ENCODE measurements around the gene SLC12A3.

The SLC12A3 gene

GRCh38 chr16:56877486-56878182 is 12.6 kb downstream of the SLC12A3 start:
- H3K27ac ChIP-seq (ENCODE audit: low read length), result no peak overlapping the region
- no peak overlapping the region for H3K4me3 ChIP-seq (ENCODE audit: low read depth in 1 of 2, low read length in 2 of 2)
- H3K27me3 ChIP-seq (ENCODE audit: insufficient read depth, low read length, poor library complexity), result no peaks in the 10 kb centered on the region
- H3K9ac ChIP-seq (ENCODE audit: low read depth, low read length), result no peak overlapping the region
- DNase-seq (no peak), ATAC-seq (ENCODE audit: insufficient read depth, low read depth) (no peak)
- no peak overlapping the region for H2AFZ ChIP-seq (ENCODE audit: low read depth, low read length)
- H3K79me2 ChIP-seq (ENCODE audit: insufficient read depth, low read length), result no peaks in the 10 kb centered on the region
- no peak for TF ChIP-seq EZH2 (IDR thresholded peaks at IDR 0.05; ENCODE audit: borderline replicate concordance, low read depth, low read length, severe bottlenecking)
- H3K36me3 ChIP-seq (ENCODE audit: insufficient read depth, low read length), result no peaks in the 10 kb centered on the region
- no peaks in the 10 kb centered on the region for H3K4me1 ChIP-seq (ENCODE audit: insufficient read depth, low read length)
- no peaks in the 10 kb centered on the region for H4K20me1 ChIP-seq (ENCODE audit: insufficient read depth, low read length)
- no peak overlapping the region for H3K4me2 ChIP-seq (ENCODE audit: insufficient read depth, low read length)
- no peaks in the 10 kb centered on the region for H3K9me3 ChIP-seq (ENCODE audit: insufficient read depth, low read length, severe bottlenecking)

GRCh38 chr16:56878282-56878854 is 13.4 kb downstream of the SLC12A3 start:
- no peak overlapping the region for H3K27ac ChIP-seq (ENCODE audit: low read length)
- DNase-seq, result no peak
- H3K9ac ChIP-seq (ENCODE audit: low read depth, low read length), result no peak overlapping the region
- no peaks in the 10 kb centered on the region for H4K20me1 ChIP-seq (ENCODE audit: insufficient read depth, low read length)
- H3K4me2 ChIP-seq (ENCODE audit: insufficient read depth, low read length), result no peak overlapping the region
- H3K9me3 ChIP-seq (ENCODE audit: insufficient read depth, low read length, severe bottlenecking), result no peaks in the 10 kb centered on the region
- ATAC-seq (ENCODE audit: insufficient read depth, low read depth), result no peak
- TF ChIP-seq CTCF (IDR thresholded peaks at IDR 0.05; ENCODE audit: borderline replicate concordance, extremely low read depth, low read length, poor library complexity, severe bottlenecking) (no peak), EZH2 (IDR thresholded peaks at IDR 0.05; ENCODE audit: borderline replicate concordance, low read depth, low read length, severe bottlenecking) (no peak)
- no peaks in the 10 kb centered on the region for H3K79me2 ChIP-seq (ENCODE audit: insufficient read depth, low read length)
- no peak overlapping the region for H2AFZ ChIP-seq (ENCODE audit: low read depth, low read length)
- no peaks in the 10 kb centered on the region for H3K27me3 ChIP-seq (ENCODE audit: insufficient read depth, low read length, poor library complexity)
- H3K4me1 ChIP-seq (ENCODE audit: insufficient read depth, low read length), result no peaks in the 10 kb centered on the region
- no peaks in the 10 kb centered on the region for H3K36me3 ChIP-seq (ENCODE audit: insufficient read depth, low read length)
- H3K4me3 ChIP-seq (ENCODE audit: low read depth in 1 of 2, low read length in 2 of 2), result no peak overlapping the region

- ATAC-seq (ENCODE audit: insufficient read depth, low read depth) (no peak), DNase-seq (no peak)
- Histone ChIP-seq H3K9ac (ENCODE audit: low read depth, low read length) (no peak overlapping the region), H3K36me3 (ENCODE audit: insufficient read depth, low read length) (no peaks in the 10 kb centered on the region), H3K4me3 (ENCODE audit: low read depth in 1 of 2, low read length in 2 of 2) (no peak overlapping the region), H3K9me3 (ENCODE audit: insufficient read depth, low read length, severe bottlenecking) (no peaks in the 10 kb centered on the region), H4K20me1 (ENCODE audit: insufficient read depth, low read length) (no peaks in the 10 kb centered on the region; the same call in 1 of the 2 replicates), H2AFZ (ENCODE audit: low read depth, low read length) (no peak overlapping the region), H3K27ac (ENCODE audit: low read length) (no peak overlapping the region), H3K27me3 (ENCODE audit: insufficient read depth, low read length, poor library complexity) (no peaks in the 10 kb centered on the region), H3K4me2 (ENCODE audit: insufficient read depth, low read length) (no peak overlapping the region), H3K79me2 (ENCODE audit: insufficient read depth, low read length) (no peaks in the 10 kb centered on the region), H3K4me1 (ENCODE audit: insufficient read depth, low read length) (no peaks in the 10 kb centered on the region)
- TF ChIP-seq CTCF (IDR thresholded peaks at IDR 0.05; ENCODE audit: borderline replicate concordance, extremely low read depth, low read length, poor library complexity, severe bottlenecking), result no peak
Observed at GRCh38 chr16:56879276-56879675, 14.3 kb downstream of the SLC12A3 start.

GRCh38 chr16:56880176-56880575 is 15.2 kb downstream of the SLC12A3 start:
- H3K27me3 ChIP-seq (ENCODE audit: insufficient read depth, low read length, poor library complexity), result no peaks in the 10 kb centered on the region
- TF ChIP-seq EZH2 (IDR thresholded peaks at IDR 0.05; ENCODE audit: borderline replicate concordance, low read depth, low read length, severe bottlenecking) (no peak), CTCF (IDR thresholded peaks at IDR 0.05; ENCODE audit: borderline replicate concordance, extremely low read depth, low read length, poor library complexity, severe bottlenecking) (no peak)
- no peak overlapping the region for H3K4me2 ChIP-seq (ENCODE audit: insufficient read depth, low read length)
- no peaks in the 10 kb centered on the region for H3K36me3 ChIP-seq (ENCODE audit: insufficient read depth, low read length)
- no peak overlapping the region for H3K27ac ChIP-seq (ENCODE audit: low read length)
- no peaks in the 10 kb centered on the region; the same call in 1 of the 2 replicates for H4K20me1 ChIP-seq (ENCODE audit: insufficient read depth, low read length)
- DNase-seq, result no peak
- H3K9ac ChIP-seq (ENCODE audit: low read depth, low read length), result no peak overlapping the region
- ATAC-seq (ENCODE audit: insufficient read depth, low read depth), result no peak
- no peak overlapping the region for H2AFZ ChIP-seq (ENCODE audit: low read depth, low read length)
- no peaks in the 10 kb centered on the region for H3K4me1 ChIP-seq (ENCODE audit: insufficient read depth, low read length)
- no peaks in the 10 kb centered on the region for H3K79me2 ChIP-seq (ENCODE audit: insufficient read depth, low read length)
- H3K9me3 ChIP-seq (ENCODE audit: insufficient read depth, low read length, severe bottlenecking), result no peaks in the 10 kb centered on the region
- no peak overlapping the region for H3K4me3 ChIP-seq (ENCODE audit: low read depth in 1 of 2, low read length in 2 of 2)
